Lung (tissue), 12 donors: ENCODE measurements around the gene ATP2B2. TPM values are rescaled to one million over a fixed set of nuclear protein-coding genes. Genes with fewer than 3 reads are reported as not detected.

ENCODE experiments used
- ATAC-seq: fragments of 200-7000 bp; cut with Tn5 transposase; one replicate; pipeline ENCODE4 v1.9.1; 2020; ENCODE audit warnings: moderate number of reproducible peaks; ENCODE audit not compliant: insufficient read depth, low FRiP score
- DNase-seq, 3 donors: peaks; one replicate each; pipeline ENCODE4 v3.0.0-alpha.2; 2013 to 2017
- H3K27ac ChIP-seq, 2 donors: one replicate each; pipeline ENCODE4 v1.5.1; 2013; ENCODE audit warnings: mild to moderate bottlenecking in 2 of 2, moderate library complexity in 2 of 2, control low read depth in 1 of 2, inconsistent platforms in 1 of 2, low read depth in 1 of 2, low read length in 1 of 2
- H3K27me3 ChIP-seq, 3 donors: one replicate each; pipeline ENCODE4 v1.5.1; 2013; ENCODE audit warnings: low read length in 2 of 3; ENCODE audit not compliant: control insufficient read depth in 3 of 3, insufficient read depth in 3 of 3
- H3K36me3 ChIP-seq, 4 donors: one replicate each; pipeline ENCODE4 v1.5.1; 2013; ENCODE audit warnings: low read length in 4 of 4, mild to moderate bottlenecking in 1 of 4, moderate library complexity in 1 of 4; ENCODE audit not compliant: control insufficient read depth in 4 of 4, insufficient read depth in 4 of 4
- H3K4me1 ChIP-seq, 5 donors: one replicate each; pipeline ENCODE4 v1.5.1; 2013; ENCODE audit warnings: low read length in 5 of 5, mild to moderate bottlenecking in 2 of 5, moderate library complexity in 1 of 5; ENCODE audit not compliant: control insufficient read depth in 5 of 5, insufficient read depth in 5 of 5
- H3K4me3 ChIP-seq: one replicate; pipeline ENCODE4 v1.5.1; 2013; ENCODE audit warnings: mild to moderate bottlenecking, control low read depth, moderate library complexity
- H3K9ac ChIP-seq, 2 donors: one replicate each; pipeline ENCODE4 v1.5.1; 2013; ENCODE audit warnings: low read length in 2 of 2, control low read depth in 1 of 2; ENCODE audit not compliant: insufficient read depth in 1 of 2
- H3K9me3 ChIP-seq, 4 donors: one replicate each; pipeline ENCODE4 v1.5.1; 2013; ENCODE audit warnings: low read length in 3 of 4, mild to moderate bottlenecking in 1 of 4, moderate library complexity in 1 of 4; ENCODE audit not compliant: control insufficient read depth in 4 of 4, insufficient read depth in 3 of 4
- WGBS, 2 donors: extraction: QIAGEN DNeasy Blood & Tissue Kit; methylation state at CpG; one replicate each; pipeline ENCODE4 v1.1.7; 2013; 5-methylcytosine and 5-hydroxymethylcytosine counted together
- polyA plus RNA-seq, 2 donors: library from polyadenylated mRNA; stranded (reverse); fragments of 200-250 nt; gene quantifications; one replicate each; pipeline ENCODE4 v1.2.1, GENCODE V29; 2013
- total RNA-seq, 2 donors: library from RNA; depleted of rRNA in 1 of 2; stranded (reverse); fragments of >200 nt in 1 of 2; gene quantifications; one replicate each; pipeline ENCODE4 v1.2.1, GENCODE V29; 2014 to 2021
- TF ChIP-seq, protein P1 (sequence below): IDR thresholded peaks from 2 replicates; pipeline ENCODE4 v1.5.1; 2012; ENCODE audit warnings: mild to moderate bottlenecking; ENCODE audit errors: control extremely low read depth, extremely low read depth
- donor health status: control.
- donor health status: control.
- donor health status: Bipolar disorder and iron deficiency.
- donor health status: healthy.
- donor health status: DM: yes; HTN: yes; CAD: no.

Gene ATP2B2
- total and polyA plus RNA-seq, 4 donors, result 0.06 TPM; not detected in 3

DNA sequence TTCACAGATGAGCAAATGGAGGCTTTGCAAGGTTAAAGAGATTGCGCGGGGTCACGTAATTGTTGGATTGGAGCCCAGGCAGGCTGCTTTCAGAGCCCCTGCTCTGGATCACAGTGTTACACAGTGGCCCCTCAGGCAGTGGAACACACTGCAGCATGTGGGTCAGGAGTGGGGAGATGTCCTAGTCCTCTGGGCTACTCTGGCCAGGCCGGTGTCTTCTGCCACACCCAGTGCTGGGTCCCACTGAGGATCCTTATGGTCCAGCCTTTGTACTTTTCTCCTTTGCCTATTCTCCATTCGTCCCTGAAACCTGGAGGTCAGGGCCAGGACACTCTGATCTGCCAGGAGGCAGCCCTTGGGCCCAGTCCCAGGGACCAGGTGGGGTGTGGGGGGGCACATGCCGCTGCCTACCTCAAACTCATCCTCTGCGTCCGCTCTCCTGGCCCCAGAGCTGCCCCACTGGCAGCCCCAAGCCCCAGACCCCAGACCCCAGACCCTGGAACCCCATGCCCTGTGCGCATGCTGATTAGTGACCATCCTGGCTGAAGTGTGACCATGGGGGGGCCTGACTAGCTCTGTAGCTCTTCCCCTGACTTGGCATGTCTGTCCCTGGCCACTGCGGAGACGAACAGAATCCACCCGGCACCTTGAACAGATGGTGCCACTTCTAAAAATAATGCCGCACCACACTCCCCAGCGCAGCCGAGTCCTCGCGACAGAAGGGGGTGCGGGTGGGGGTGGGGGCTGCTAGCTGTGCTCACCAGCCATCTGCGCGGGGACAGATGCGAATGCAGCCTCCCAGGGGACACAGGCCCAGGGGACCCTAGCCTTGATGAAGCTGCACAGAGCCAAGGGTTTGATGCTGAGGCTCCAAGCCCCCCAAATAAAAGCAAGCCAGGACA lies 41.6 kb downstream of the ATP2B2 start:
- TF ChIP-seq, protein P1, sequence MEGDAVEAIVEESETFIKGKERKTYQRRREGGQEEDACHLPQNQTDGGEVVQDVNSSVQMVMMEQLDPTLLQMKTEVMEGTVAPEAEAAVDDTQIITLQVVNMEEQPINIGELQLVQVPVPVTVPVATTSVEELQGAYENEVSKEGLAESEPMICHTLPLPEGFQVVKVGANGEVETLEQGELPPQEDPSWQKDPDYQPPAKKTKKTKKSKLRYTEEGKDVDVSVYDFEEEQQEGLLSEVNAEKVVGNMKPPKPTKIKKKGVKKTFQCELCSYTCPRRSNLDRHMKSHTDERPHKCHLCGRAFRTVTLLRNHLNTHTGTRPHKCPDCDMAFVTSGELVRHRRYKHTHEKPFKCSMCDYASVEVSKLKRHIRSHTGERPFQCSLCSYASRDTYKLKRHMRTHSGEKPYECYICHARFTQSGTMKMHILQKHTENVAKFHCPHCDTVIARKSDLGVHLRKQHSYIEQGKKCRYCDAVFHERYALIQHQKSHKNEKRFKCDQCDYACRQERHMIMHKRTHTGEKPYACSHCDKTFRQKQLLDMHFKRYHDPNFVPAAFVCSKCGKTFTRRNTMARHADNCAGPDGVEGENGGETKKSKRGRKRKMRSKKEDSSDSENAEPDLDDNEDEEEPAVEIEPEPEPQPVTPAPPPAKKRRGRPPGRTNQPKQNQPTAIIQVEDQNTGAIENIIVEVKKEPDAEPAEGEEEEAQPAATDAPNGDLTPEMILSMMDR, result no peak
- DNase-seq (no peak), ATAC-seq (no peak)
- peaks cover 0 to 4% (median 0%) of the 10 kb centered on the region in 3 donors for H3K27me3 ChIP-seq
- peaks cover 0 to 4% (median under 1%) of the 10 kb centered on the region in 4 donors for H3K9me3 ChIP-seq
- H3K4me1 ChIP-seq, result no peaks in the 10 kb centered on the region
- no peak overlapping the region for H3K27ac ChIP-seq
- 86 to 89% methylated on average over 21 of the region's 21 CpGs for WGBS, 2 donors
- H3K4me3 ChIP-seq, result no peak overlapping the region
- no peak overlapping the region for H3K9ac ChIP-seq
- H3K36me3 ChIP-seq, result no peaks in the 10 kb centered on the region

DNA sequence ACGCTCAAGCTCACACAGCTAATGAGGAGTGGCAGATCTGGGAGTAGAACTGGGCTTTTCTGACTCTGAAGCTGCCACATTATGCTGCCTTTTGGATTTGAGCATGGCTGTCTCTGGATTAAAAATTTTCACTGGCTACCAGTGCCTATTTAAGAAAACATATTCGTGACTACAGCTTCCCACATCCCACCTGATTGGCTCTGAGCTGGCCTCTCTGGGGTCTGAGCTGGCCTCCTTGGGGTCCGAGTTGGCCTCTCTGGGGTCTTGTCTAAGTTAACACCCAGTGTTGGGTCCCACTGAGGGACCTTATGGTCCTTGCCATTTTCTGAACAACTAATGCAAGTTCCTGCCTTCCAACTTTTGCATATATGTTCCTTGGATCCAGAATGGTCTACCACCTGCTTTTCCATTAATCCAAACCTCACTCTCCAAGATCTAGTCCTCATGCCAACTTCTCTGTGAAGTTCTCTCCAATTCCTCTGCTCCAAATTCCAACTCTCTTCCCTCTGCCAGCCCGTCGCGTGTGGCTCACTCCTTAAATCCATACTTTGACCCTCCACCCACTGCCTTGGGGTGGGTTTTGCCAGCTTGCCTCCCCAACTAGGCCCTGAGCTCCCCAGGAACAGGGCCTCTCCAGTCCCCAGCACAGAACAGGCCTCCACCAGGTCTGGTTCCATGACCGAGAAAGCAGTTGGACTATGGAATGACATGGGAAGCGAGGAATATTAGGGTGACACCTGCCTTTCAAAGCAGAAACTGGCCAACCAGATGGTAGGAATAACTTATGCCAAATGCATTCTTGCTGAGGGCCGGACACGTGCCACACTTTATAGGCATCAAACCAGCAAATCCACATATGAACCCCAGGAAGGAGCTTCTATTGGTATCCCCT lies 42.5 kb downstream of the ATP2B2 start:
- Histone ChIP-seq H3K36me3 (no peaks in the 10 kb centered on the region), H3K27me3 (peaks cover 0 to 4% (median 0%) of the 10 kb centered on the region in 3 donors), H3K4me1 (no peaks in the 10 kb centered on the region), H3K9ac (no peak overlapping the region), H3K27ac (no peak overlapping the region), H3K9me3 (peaks cover 0 to 4% (median under 1%) of the 10 kb centered on the region in 4 donors), H3K4me3 (no peak overlapping the region)
- TF ChIP-seq, protein P1, result no peak
- ATAC-seq (no peak), DNase-seq (no peak)
- WGBS, 2 donors, result 78 to 84% methylated on average over 10 of the region's 10 CpGs

DNA sequence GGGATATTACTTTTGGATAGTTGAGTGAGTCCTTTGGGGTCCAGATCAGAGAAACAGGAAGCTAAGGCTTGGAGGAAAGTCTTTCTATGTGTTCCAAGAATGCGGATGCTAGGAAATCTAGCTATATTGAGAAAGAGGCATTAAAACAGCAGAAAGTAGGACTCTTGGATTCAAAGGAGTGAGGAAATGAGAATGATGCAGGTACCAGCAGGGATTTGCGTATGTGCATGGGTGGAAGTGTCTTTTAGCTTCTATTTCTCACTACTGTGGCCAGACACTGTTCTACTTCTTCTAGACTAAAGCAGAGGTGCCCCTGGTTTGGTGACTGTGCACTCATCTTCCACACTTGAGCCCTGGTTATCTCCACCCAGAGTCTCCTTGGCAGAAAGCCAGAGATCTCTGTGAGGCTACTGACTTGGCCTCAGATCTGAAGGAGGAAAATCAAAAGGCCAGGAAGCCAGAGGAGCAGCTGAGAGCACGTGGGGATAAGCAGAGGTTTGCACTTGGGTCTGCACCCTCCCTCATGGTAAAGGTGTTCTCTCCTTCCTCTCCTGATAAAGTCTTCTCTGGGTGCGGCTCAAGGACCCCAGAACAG lies 44.3 kb downstream of the ATP2B2 start:
- 63 to 68% methylated on average over 4 of the region's 4 CpGs for WGBS, 2 donors
- Histone ChIP-seq H3K27me3 (peaks cover 0 to 4% (median 0%) of the 10 kb centered on the region in 3 donors), H3K4me1 (no peaks in the 10 kb centered on the region), H3K27ac (no peak overlapping the region), H3K9me3 (peaks cover 0 to 4% (median 0%) of the 10 kb centered on the region in 4 donors), H3K9ac (no peak overlapping the region), H3K36me3 (no peaks in the 10 kb centered on the region), H3K4me3 (no peak overlapping the region)
- TF ChIP-seq, protein P1, result no peak
- DNase-seq (no peak), ATAC-seq (no peak)
